Right renal pelvis (tissue), 4 donors: Measurements from ENCODE around the gene SECISBP2. TPM values are rescaled to one million over a fixed set of nuclear protein-coding genes. Genes with fewer than 3 reads are reported as not detected.

Source experiments
- DNase-seq, 4 donors: peaks; one replicate each; pipeline ENCODE4 v3.0.0-alpha.2; 2013; ENCODE audit warnings: low read depth in 4 of 4, low spot score in 3 of 4, missing footprints in 1 of 4
- polyA plus RNA-seq, 4 donors: library from polyadenylated mRNA; unstranded; fragments of 120-200 nt; gene quantifications; one replicate each; pipeline ENCODE4 v1.2.1, GENCODE V29; 2013; ENCODE audit not compliant: insufficient read length in 4 of 4

SECISBP2 gene
- polyA plus RNA-seq, 4 donors, result 55.9 to 77.6 (median 72.4) TPM

DNA sequence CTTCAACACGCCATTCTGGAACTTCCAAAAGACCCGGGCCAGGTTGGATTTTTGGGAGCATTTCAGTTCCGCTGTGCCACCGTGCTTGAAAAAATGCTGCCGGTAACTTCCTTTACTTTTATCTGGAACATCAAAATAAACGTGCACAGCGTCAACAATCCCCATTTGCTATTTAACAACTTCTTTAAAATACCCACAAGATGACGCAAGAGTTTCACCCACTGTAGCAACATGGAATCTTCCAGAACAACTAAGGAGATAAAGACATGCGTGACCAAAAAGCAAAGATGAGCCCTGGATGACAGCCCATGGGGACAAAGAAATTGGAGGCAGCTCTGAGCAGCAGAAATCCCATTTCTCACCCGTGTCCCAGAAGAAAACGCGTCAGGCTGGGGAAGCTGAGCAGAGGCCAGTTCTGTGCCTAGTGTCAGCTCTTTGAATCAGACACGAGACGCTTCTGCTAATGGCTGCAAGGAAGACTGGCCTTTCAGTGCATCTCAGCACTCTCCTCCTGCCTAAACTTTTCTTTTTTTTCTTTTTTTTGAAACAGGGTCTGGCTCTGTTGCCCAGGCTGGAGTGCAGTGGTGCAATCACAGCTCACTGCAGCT lies 61.3 kb downstream of the SECISBP2 start:
- DNase-seq, result no peak

DNA sequence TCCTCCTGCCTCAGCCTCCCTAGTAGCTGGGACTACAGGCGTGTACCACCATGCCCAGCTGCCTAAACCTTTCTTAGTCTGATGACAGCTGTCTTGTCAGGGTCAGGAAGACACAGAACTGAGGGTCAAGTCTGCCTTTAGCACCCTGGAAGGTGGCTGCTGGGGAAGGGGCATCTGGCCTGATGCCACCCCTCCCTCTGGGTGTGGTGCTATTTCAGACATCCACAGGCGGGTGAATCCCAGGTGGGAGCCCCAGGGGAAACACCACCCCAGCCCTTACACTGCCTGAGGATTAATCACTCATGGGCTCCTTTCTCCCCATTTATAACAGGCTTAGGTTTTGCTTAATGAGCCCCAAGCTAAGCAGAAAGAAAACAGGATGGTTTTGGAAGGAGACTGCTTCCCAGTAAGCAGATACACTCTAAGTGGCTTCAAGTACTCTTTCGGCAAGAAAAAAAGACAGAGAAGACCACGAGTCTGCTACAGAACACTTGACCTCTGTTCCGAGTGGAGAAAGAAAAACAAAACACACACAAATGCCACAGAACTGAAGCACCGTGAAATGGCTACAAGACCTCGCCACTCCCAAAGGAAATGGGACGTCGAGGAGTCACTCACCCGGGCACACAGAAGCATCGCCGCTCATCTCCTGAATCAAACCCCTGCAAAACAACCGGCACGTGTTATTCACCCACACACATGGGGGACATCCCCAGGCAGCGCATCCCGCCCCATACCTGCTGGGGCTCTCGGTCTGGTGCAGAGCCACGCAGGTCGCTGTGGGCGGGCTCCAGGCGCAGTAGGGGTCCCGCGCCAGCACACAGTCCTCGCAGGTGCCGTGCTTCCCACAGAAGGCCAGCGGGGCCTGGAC lies 62.4 kb downstream of the SECISBP2 start:
- peak in 3 of 4 donors; percentile 8 to 27 (median 20) for DNase-seq

DNA sequence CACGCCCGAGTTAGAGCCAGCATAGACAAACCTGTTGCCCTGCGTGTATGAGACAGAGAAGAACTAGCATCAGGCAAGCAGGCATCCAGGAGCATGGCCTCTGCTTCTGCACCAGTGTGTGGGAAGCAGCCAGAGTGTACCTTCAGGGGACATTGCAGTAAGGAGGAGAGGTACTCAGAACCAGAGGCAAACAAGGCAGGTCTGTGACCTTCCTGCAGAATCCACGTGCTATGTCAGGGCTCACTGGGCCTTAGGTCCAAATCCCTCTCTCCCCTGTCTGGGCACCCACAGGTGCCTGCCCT lies 63.0 kb downstream of the SECISBP2 start:
- DNase-seq, result no peak

DNA sequence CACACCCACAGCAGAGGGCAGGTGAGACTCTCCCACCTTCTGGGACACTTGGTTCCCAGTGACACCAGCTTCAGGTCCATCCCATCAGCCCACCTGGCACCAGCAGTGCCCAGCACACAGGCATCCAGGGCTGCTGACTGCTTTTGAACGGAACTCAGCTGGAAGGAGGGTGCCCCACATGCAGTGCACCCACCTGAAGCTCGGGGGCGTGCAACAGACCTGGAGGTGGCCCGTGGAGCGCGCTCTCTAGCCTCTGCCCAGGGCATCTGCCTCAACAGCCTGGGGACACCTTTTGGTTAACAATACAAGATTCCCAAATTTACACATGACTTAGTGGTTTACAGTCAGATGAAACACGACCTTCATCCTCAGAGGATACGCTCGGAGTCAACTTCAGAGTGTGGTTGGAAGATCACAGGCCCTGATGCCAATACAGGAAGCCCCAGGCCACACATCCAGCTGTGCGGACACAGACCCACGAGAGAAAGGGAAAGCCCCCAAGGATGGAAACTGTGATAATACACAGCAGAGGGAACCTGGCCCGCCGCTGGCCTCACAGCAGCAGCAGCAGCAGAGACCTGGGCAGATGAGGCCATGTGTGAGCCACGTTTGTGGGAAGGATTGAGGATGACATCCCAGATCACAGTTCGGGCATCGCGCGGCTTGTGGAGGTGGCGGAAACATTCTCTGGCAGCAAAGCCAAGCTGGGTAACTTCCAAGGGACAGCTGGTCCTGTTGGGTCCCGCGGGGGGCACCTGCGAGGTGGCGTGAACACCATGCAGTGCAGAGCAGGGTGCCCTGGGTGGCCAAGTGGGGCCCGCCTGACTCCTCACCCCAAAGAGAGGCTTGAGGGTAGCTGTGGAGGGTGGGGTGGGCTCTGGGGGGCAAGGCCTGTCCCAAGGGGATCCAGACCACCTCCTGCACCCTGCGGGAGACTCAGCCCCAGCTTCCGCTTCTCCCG lies 64.0 kb downstream of the SECISBP2 start:
- DNase-seq, result no peak

DNA sequence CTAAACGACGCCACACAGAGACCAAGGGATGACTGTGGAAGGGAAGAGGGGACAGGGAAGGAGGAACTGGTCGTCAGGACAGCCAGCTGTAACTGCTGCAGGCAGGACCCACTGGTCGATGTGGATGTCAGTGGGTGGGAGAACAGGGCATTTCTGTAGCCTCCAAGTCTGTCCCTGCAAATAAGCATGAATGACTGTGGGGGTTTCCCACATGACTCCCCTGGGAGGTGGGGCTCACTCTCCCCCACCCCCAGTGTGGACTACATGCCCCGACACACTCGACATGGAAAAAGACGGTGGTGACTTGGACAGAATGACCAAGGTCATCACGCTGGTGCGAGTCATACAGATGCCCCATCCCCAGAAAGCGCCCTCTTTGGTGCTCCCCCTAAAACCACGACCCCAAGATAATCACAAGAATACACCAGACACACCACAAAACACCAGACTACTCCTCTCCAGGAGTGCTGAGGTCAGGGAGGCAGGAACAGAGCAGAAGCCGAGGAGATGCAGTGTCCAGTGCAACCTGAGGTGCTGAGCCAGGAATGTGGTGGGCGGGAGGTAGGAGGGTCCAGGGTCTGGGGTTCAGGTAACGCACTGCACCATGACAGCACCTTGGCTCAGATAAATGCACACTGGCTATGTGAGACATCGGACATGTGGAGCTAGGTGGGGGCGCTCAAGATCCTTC lies 64.9 kb downstream of the SECISBP2 start:
- no peak for DNase-seq

DNA sequence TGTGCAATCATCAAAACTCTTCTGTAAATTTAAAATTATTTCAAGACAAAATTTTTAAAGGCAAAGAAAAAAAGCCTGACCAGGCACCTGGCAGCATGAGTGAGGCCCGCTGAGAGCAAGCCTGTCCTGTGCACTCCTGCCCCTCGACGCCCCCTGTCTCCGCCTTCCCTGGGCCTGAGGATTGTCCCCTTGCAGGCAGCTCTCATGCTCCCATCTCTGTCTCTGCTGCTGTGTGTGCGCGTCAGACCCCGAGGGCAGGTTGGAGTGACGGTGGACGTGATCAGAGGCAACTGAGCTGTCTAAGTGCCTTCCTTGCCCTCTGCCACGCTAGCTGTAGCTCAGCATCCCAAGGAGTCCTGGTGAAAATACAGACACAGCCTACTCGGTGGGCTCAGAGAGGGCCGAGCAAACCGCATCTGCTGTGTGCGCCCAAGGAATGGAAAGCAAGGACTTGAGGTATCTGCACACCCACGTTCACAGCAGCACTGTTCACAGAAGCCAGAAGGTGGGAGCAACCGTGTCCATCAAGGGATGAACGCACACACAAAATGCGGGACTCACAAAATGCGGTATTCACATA lies 65.5 kb downstream of the SECISBP2 start:
- no peak for DNase-seq

DNA sequence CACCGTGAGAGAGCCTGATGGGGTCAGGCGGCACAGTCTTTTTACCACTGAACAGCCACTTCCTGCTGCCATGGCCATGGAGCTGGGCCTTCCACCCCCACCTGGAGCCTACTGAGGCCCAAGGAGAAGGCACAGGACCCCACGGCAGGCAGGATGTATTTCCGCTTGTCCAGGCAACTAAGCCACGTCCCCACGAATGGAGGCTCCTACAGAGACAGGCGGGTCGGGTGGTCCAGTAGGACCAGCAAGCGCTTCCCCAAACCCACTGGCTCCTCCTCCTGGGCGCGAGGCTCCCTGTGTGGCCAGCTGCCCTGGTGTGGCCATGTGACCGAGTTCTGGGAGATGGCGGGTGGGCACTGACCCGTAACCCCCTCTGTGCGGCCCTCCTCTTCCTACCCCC lies 66.5 kb downstream of the SECISBP2 start:
- no peak for DNase-seq

DNA sequence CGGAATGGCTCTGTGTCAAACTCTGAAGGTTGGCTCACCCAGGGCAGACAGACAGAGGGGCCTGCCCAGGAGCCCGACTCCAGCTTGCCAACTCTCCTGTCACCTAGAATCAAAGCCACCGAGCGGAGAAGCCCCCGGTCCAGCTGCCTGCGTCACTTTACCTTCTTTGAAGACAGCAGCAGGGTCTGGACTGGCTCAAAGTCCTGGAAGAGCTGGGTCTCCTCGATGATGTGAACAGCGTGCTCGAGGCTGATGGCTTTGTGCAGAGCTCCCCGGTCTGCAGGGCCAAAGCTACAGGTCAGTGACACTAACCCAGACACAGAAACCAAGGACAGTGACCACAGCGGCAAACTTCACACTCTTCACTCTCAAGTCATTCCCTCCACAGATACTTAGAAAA lies 67.9 kb downstream of the SECISBP2 start:
- no peak for DNase-seq

DNA sequence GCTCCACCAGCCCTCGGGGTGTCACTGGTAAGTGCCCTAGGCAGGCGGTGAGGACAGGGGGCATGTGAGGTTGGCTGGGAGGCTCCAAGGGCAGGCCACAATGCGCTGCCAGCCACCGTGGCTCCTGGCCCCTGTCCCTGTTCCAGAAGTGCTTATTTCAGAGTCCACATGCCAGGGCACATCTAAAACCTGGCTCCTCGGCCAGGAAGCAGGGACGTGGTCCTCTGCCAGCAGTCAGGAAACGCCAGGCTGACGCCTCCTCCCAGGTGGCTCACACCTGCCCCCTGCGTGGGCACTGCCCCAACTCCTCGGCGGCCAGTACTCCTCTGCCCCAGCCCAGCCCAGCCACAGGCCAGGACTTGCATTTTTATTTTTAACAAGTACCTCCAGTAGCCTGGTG lies 68.5 kb downstream of the SECISBP2 start:
- DNase-seq, result no peak

DNA sequence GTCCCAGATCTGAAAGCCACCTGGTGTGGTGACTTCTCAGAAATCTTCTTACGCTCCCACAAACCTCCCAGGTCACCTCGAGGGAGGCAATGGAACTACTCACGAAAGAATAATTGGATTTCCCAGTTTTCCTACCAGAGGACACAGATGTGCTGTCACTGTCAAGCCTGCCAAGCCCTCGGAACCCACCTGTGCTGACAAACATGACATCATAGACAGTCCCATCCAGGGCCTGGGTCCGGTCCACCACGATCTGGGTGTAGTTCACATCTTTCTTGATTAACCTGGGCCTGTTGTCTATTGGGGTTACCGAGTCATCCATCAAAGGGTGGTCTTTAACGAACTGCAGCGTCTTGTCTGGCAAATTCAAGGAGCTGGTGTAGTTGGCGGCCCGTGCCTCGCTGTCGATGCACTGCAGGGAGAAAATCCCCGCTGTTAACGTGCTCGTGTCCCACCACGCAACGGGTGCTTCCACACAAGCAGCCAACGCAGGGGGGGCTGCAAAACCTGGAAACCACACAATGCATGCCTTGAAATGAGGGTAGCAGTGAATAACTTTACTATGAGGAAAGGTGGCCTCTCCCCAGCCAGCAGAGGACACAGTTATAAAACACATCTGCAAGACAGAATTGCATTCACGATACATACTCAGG lies 69.0 kb downstream of the SECISBP2 start:
- no peak for DNase-seq

DNA sequence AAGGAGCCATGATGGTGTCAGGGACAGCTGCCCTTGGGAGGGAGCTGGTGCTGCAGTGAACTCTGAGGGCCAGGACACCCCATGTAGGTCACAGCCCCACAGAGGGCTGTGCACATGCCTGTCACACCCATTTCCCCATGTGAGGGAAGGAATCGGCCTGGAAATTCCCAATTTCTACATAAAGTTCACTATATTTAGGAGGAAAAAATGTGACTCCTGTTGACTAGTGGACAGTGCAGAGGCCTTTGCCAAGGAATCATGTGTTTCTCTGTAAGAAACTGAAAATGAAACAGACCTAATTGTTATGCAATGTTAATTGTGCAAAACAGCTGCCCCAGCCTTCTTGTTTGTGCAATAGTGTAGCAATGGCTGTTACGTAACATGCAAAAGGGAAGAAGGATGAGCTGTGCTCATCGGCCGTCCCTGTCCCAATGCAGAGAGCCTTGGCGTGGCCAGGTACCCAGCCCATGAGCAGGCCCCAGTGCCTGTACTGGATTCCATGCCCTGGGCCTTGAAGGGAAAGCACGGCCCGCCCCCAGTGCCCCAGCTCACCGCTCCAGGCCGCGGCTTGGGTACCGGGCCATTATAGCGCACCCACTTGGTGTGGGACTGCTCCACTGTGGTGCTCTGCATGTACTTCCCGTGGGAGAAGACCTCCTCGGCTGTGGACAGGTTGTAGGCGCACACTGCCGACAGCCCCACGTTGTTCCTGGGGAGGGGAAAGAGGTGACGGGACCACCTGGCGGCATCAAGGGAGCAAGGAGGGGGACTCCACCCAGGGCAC lies 70.0 kb downstream of the SECISBP2 start:
- DNase-seq, result no peak

DNA sequence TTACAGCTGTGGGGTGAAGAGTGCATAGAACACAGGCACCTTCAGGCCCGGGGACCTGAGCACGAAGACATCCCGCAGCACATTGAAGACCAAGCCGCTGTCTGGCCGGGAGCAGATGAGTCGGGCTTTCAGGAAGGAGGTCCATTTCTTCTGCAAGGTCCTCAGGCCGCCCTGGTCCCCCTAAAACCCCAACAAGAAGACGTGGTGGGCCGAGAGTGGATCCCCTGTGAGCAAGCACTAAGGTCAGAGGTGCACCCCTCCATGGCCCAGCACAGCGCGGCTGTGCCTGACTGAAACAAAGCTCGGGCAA lies 70.5 kb downstream of the SECISBP2 start:
- DNase-seq, result no peak

DNA sequence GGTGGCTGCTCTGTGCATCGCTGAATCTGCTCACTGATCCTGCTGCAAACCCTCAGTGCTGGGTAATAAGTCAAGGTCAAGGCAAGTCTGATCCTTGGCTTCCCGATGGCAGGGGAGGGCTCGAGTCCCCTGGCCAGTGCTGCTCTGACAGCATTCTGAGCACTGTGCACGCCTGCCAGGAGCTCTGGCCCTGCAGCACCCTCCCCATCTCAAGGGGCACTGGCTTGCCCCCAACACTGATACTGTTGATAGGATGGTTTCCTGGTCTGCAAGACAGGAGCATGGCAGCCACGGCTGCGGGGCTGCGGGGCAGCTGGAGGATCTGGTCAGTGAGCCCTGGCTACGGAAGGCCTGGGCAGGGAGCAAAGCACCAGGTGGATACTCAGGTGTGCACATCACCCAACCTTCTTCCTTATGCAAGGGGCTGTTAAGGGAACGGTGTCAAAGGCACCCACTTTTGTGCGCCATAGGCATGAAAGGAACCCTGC lies 71.8 kb downstream of the SECISBP2 start:
- DNase-seq, result no peak

DNA sequence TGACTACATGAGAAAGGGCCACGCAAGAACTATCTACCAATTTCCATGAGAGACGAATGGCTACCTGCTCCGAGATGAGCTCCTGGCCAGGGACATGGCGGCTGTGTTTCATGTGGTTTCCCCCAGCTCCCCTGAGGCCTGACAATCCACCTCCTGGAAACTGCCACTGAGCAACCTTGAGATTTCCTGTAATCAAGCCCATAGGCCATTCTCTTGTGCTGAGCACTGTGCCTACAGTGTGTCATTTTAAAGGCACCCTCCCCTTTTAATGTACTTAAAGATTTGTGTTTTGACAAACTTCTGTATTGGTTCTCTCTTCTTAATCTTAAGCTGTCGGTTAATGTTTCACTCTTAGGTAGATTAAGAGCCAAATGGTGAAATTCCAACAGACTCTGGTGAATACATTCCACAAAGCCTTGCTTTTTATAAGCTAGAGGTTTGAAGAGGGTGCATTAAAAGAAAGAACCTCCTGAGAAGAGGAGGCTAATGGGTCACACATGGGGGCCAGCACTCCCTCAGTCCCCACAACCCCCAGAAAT lies 72.3 kb downstream of the SECISBP2 start:
- DNase-seq, result no peak

DNA sequence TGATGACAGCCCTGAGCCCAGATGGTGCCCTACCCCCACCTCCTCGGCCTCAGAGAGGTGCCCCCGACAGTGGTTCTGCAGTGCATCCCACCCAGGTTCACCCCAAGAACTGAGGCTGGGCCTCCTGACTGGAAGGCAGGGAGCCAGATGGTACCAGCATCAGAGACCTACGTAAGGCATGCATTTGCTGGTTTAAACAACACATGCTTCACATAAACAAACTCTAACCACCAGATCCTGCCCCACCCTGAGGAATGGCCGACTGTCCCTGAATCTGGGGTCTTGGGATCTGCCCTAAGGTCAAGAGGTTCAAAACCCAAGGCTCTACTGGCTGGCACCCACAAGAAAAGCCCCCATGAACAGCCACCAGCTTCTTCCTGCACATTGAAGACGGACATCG lies 73.3 kb downstream of the SECISBP2 start:
- no peak for DNase-seq

DNA sequence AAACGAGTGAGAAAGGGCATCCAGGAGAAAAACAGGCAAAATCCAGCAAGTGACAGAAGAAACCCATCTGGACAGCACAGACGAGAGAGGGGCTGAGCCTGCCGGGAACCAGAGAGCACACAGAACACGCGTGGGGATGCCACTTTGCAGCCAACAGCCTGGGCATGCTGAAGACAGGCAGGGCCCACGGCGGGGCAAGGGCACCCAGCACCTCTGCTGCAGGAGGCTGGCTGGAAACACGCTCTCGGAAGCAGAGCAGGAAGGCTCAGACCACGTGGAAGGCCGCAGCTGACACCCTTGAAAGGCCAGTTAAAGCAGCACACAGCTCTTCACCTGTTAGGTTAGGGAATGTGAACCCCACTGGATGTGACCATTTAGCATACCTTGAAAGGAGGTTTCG lies 76.1 kb downstream of the SECISBP2 start:
- no peak for DNase-seq

DNA sequence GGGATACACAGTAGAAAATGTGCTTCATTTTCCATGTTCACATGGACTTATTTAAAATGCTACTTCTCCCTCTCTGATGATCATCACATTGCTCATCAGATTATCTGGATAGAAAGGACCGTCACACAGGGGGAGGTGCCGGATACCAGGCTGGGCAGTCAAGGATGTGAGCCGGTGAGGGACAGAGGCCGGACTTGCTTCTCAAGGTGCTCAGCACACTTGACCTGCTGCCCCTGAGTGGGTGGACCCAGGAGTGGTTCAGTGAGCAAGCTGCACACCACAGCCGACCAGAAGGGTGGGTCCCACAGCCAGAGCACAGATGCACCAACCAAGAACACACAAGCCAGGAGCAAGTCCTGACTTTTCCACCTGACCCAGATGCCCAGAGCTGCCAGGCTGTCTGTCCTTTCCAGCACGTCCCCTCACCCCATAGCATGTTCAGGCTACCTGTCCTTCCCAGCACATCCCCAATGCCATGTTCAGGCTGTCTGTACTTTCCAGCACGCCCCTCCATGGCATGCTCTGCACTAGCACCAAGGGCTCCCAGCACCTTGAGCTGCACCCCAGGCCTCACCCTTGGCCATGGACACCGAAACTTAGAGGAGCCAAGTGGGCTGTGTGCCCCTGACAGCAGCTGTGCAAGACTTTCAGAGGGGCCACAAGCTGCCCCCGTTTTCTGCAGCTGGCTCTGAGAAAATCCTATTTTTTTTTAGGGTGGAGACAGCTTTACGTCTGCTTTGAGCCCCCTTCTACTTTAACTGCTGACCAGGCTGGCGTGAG lies 77.8 kb downstream of the SECISBP2 start:
- DNase-seq, result no peak

DNA sequence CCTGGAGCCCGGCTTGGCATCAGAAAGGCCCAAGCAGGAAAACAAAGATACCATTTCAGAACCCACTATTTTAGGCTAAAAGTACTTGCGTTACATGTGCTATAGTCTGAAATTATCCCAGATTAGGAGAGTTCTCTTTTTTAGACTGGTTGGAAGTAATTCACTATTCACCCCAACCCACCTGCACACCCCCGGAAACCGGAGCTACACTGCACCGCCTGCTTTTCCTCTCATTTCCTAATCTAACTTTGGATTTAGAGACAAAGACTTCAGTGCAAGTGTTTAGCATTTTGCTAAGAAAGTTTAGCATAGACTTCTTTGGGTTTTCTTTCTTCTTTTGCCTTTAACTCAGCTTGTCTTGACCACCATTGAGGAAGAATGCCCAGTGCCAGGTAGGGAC lies 79.2 kb downstream of the SECISBP2 start:
- DNase-seq, result no peak
